Retina (tissue), 1 donor: ENCODE results near the gene KPNA4.
A peak's percentile ranks its signal among the peaks of the same experiment; 100 is the strongest.

ENCODE experiments used
- DNase-seq: peaks from one replicate; pipeline ENCODE4 v3.0.0-alpha.2; 2016

Gene KPNA4

DNA sequence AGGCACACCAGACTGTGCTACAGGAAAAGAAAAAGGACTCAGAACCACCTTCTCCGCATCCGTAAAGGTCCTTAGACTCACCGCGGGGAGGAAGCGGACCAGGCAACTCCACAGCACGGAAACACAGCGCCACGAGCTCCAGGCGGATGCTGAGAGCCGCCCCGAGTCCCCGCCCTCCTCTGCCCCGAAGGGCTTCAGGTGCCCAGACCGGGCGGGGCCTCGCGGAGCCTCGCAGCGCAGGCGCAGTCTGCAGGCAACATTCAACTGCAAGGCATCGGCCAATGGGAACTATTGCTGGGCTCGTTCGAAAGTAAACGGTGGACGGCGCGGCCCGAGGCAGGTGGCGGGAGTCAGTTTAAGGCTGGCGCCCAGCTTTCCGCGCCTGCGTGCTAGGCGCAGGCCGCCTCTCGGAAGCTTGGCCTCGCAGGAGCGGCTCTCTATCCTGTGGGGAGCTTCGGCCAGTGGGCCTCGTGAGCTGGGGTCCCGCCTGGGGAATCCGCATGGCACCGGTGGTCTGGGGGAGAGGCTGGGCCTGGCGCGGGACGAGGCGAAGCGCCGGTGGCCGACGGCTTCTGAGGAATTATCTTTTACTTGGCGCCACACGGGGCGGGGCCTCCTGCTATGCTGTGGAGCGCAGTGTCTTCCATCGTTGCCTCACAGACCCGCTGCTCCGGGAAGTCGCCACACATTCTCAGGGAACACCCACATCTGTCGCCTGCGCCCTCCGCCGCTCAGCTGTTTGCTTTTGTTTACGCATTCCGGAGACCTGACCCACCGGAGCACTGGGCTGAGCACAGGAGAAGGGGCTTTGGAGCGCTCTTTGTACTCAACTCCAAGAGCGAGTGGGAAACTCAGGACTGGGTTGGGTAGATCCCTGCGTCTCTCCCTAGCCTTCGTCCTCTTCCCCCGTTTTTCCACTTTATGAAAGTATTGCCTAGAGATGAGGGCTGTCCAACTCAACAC lies 115.5 kb downstream of the KPNA4 start, which contains the start of gene TRIM59:
TRIM59 (minus strand) TSS at position 151 of the 963 bp plus-strand sequence. CDS start 10,603 bp downstream, outside the sequence.
- DNase-seq: peak; percentile 96

DNA sequence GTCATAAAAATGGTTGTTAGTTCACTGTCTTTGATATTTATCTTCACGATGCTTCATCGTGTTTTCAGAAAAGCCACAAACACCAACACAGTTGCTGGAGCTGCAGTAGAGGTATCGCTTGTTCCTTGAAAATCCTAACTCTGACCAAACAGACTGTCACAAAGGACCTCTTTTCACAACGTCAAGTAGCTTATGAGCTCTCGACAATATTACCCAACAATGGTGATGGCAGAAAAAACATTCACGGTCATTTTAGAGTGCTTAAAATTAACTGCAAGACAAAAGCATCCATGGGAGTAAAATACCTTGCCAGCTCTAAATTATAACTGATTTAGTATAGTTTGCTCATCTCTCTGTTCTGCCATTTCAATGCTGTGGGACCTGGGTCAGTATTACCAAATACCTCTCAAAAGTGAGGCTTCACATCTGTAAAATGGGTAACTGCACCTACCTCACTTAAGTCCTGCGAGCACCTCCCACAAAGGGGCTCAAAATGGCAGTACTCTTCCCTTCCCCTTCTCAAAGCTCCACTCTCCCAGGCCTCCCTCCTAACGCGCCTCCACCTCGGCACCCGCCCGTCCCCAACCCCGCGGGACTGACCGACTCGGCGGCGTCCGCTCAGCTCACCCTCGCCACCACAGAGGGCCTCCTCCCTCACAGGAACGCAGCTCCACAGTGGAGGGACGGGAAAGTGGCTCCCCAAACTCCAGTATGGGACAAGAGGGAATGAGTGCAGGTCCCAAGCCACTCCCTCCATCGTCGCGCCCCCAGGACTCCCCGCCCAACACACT lies 116.3 kb downstream of the KPNA4 start:
- no peak for DNase-seq

DNA sequence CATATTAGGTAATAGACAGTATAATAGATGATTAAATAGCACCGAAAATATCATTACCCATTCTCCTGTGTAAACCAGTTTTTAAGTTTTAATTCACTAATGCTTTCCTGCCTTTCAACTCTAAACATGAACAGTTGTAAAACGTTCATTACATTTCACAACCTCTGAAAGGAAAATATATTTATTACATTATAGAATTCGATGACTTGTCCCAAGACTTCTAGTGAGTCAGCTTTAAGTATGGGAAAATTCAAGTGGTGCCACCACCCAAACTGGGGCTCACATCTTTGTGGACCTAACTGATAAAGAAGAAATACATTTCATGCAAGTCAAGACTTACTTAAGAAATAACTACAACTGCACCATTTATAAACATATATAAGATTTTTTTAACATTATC lies 117.8 kb downstream of the KPNA4 start:
- no peak for DNase-seq

DNA sequence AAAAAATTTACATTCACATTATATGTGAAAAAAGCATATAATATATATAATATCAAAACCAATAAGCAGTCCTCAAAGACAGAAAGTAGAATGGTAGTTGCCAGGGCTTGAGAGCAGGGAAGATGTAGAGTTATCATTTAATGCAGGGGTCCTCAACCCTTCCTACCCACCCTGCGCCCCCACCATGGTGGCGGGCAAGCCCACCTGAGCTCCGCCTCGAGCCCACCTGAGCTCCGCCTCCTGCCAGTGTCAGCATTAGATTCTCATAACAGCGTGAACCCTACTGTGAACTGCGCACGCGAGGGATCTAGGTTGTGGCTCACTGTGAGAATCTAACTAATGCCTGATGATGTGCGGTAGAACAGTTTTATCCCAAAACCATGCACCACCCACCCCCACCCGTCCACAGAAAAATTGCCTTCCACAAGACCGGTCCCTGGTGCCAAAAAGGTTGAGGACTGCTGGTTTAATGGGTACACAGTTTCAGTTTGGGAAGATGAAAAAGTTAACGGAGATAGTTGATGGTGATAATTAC lies 118.8 kb downstream of the KPNA4 start:
- no peak for DNase-seq

DNA sequence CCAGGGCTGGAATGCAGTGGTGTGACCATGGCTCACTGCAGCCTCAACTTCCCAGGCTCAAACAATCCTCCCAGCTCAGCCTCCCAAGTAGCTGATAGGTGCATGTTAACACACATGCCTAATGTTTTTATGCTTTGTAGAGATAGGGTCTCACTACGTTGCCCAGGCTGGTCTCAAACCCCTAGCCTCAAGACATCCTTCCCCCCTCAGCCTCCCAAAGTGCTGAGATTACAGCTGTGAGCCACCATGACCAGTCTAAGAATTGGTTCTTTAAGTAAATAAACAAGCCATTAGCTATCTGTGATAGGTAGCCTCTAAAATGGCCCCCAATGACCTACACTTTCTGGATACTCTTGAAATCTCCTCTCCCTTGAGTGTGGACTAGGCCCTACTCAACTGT lies 119.5 kb downstream of the KPNA4 start:
- DNase-seq: no peak
